ENCODE results near the gene KCNA5.
A peak's percentile ranks its signal among the peaks of the same experiment; 100 is the strongest.

The KCNA5 gene

DNA sequence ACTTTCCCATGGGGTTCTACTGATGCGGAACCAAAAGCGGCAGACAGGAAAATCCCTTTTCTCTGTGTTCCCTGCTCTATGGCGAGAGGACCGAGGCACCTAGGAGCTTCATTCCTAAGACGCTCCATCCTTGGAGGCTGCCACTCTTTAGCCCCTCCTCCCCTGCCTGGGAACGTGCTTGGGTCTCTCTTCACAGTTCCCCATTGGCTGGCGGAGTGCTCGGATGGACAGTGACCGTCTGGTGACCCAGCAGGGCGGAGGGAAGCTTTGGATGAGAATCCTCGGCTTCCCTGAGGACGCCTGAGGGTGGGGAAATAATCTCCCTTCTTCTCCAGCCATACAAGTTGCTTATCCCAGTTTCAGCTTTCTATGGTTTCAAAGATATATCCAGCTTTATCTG lies 37.3 kb downstream of the KCNA5 start:
- Histone ChIP-seq H3F3A (ENCODE audit: insufficient read depth) (no peaks in the 10 kb centered on the region), H3K4me2 (ENCODE audit: low read depth, low read length, poor library complexity, severe bottlenecking) (no peak overlapping the region), H4K20me1 (ENCODE audit: low read depth, low read length) (no peaks in the 10 kb centered on the region), H3K9ac (ENCODE audit: low read length) (no peak overlapping the region), H2AFZ (ENCODE audit: low read depth, low read length, severe bottlenecking) (no peak overlapping the region), H3K36me3 (ENCODE audit: low read length) (no peaks in the 10 kb centered on the region), H3K27ac (ENCODE audit: low read depth, low read length) (no peak overlapping the region), H3K4me3 (ENCODE audit: insufficient read depth, low read length, poor library complexity, severe bottlenecking) (no peak overlapping the region), H3K27me3 (ENCODE audit: low read length) (no peaks in the 10 kb centered on the region), H3K9me3 (ENCODE audit: insufficient read depth, low read length) (no peaks in the 10 kb centered on the region), H3K79me2 (ENCODE audit: insufficient read depth, low read length) (no peaks in the 10 kb centered on the region), H3K9me2 (replicated peaks; ENCODE audit: insufficient read depth, low read length) (no peaks in the 10 kb centered on the region)
- no peak for TF ChIP-seq EZH2phosphoT487 (conservative IDR thresholded peaks at IDR 0.05; ENCODE audit: low read length)
- TF ChIP-seq, protein P1, sequence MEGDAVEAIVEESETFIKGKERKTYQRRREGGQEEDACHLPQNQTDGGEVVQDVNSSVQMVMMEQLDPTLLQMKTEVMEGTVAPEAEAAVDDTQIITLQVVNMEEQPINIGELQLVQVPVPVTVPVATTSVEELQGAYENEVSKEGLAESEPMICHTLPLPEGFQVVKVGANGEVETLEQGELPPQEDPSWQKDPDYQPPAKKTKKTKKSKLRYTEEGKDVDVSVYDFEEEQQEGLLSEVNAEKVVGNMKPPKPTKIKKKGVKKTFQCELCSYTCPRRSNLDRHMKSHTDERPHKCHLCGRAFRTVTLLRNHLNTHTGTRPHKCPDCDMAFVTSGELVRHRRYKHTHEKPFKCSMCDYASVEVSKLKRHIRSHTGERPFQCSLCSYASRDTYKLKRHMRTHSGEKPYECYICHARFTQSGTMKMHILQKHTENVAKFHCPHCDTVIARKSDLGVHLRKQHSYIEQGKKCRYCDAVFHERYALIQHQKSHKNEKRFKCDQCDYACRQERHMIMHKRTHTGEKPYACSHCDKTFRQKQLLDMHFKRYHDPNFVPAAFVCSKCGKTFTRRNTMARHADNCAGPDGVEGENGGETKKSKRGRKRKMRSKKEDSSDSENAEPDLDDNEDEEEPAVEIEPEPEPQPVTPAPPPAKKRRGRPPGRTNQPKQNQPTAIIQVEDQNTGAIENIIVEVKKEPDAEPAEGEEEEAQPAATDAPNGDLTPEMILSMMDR (IDR thresholded peaks at IDR 0.05; ENCODE audit: insufficient read depth, low read length, poor library complexity, severe bottlenecking): no peak

- TF ChIP-seq, protein P1 (IDR thresholded peaks at IDR 0.05; ENCODE audit: insufficient read depth, low read length, poor library complexity, severe bottlenecking): peak; percentile 29
- TF ChIP-seq EZH2phosphoT487 (conservative IDR thresholded peaks at IDR 0.05; ENCODE audit: low read length): no peak
- Histone ChIP-seq H3F3A (ENCODE audit: insufficient read depth) (no peaks in the 10 kb centered on the region), H2AFZ (ENCODE audit: low read depth, low read length, severe bottlenecking) (no peak overlapping the region)
These were observed 40.5 kb downstream of the KCNA5 start for GRCh38 chr12:5083955-5084849.

DNA sequence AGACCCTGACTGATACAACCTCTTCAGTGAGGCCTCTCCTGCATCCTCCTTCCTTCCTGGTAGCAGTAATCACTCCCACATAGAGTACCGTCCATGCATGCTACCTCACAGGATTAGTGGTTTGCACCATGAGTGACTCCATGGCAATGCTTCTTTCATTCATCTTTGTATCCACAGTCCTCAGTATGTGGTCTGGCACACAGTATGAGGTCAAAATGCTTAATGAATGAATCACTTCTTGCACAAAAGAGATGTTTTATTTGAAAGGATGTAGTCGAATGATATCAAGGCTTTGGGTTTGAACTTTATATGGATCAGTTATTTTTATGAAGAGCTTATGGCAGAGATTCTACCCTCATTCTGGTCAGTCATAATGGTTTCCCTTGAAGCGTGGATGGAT lies 42.2 kb downstream of the KCNA5 start:
- Histone ChIP-seq H3K4me3 (ENCODE audit: insufficient read depth, low read length, poor library complexity, severe bottlenecking) (no peak overlapping the region), H3K9me3 (ENCODE audit: insufficient read depth, low read length) (no peaks in the 10 kb centered on the region), H3K9ac (ENCODE audit: low read length) (no peak overlapping the region), H3K27me3 (ENCODE audit: low read length) (no peaks in the 10 kb centered on the region), H4K20me1 (ENCODE audit: low read depth, low read length) (no peaks in the 10 kb centered on the region), H3K27ac (ENCODE audit: low read depth, low read length) (no peak overlapping the region), H3K36me3 (ENCODE audit: low read length) (no peaks in the 10 kb centered on the region), H3K79me2 (ENCODE audit: insufficient read depth, low read length) (no peaks in the 10 kb centered on the region), H2AFZ (ENCODE audit: low read depth, low read length, severe bottlenecking) (no peak overlapping the region), H3K9me2 (replicated peaks; ENCODE audit: insufficient read depth, low read length) (no peaks in the 10 kb centered on the region), H3K4me2 (ENCODE audit: low read depth, low read length, poor library complexity, severe bottlenecking) (no peak overlapping the region), H3F3A (ENCODE audit: insufficient read depth) (no peaks in the 10 kb centered on the region)
- TF ChIP-seq EZH2phosphoT487 (conservative IDR thresholded peaks at IDR 0.05; ENCODE audit: low read length): no peak
- TF ChIP-seq, protein P1 (IDR thresholded peaks at IDR 0.05; ENCODE audit: insufficient read depth, low read length, poor library complexity, severe bottlenecking): no peak

More at GRCh38 chr12:5083955-5084849, 40.5 kb downstream of the KCNA5 start:
- Histone ChIP-seq H3K4me3 (ENCODE audit: insufficient read depth, low read length, poor library complexity, severe bottlenecking) (no peak overlapping the region), H3K79me2 (ENCODE audit: insufficient read depth, low read length) (no peaks in the 10 kb centered on the region), H4K20me1 (ENCODE audit: low read depth, low read length) (no peaks in the 10 kb centered on the region), H3K27ac (ENCODE audit: low read depth, low read length) (no peak overlapping the region), H3K9ac (ENCODE audit: low read length) (no peak overlapping the region), H3K9me3 (ENCODE audit: insufficient read depth, low read length) (no peaks in the 10 kb centered on the region), H3K4me2 (ENCODE audit: low read depth, low read length, poor library complexity, severe bottlenecking) (no peak overlapping the region), H3K36me3 (ENCODE audit: low read length) (no peaks in the 10 kb centered on the region), H3K9me2 (replicated peaks; ENCODE audit: insufficient read depth, low read length) (no peaks in the 10 kb centered on the region), H3K27me3 (ENCODE audit: low read length) (no peaks in the 10 kb centered on the region)
